ENCODE results near the gene ZSWIM4. TPM values are rescaled to one million over a fixed set of nuclear protein-coding genes. Genes with fewer than 3 reads are reported as not detected.

ZSWIM4 gene
- total RNA-seq, 1 donor = 12.1 TPM

DNA sequence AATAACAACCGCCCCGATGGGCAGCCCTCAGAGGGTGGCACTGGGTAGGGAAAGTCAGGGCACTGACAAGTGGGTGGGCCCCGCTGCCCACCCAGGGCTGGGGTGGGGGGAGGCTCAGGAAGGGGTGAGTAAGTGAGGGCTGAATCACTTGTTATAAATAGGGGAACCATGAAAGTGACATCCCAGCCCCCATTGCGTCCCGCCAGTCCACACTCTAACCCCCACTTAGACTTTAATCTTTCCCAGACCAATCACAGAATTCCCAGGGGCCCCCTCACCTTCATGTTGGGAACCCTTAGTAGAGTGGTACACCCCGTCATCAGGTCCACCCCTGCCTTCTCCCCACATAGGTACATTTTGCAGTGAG lies 44.7 kb downstream of the ZSWIM4 start:
- peak overlapping the region; percentile 91 for H3K4me3 ChIP-seq (ENCODE audit: low read depth, low read length)
- TF ChIP-seq, protein P1, sequence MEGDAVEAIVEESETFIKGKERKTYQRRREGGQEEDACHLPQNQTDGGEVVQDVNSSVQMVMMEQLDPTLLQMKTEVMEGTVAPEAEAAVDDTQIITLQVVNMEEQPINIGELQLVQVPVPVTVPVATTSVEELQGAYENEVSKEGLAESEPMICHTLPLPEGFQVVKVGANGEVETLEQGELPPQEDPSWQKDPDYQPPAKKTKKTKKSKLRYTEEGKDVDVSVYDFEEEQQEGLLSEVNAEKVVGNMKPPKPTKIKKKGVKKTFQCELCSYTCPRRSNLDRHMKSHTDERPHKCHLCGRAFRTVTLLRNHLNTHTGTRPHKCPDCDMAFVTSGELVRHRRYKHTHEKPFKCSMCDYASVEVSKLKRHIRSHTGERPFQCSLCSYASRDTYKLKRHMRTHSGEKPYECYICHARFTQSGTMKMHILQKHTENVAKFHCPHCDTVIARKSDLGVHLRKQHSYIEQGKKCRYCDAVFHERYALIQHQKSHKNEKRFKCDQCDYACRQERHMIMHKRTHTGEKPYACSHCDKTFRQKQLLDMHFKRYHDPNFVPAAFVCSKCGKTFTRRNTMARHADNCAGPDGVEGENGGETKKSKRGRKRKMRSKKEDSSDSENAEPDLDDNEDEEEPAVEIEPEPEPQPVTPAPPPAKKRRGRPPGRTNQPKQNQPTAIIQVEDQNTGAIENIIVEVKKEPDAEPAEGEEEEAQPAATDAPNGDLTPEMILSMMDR (IDR thresholded peaks at IDR 0.05; ENCODE audit: insufficient read depth, low read depth, low read length) = no peak
- DNase-seq (ENCODE audit: low read depth) = no peak

DNA sequence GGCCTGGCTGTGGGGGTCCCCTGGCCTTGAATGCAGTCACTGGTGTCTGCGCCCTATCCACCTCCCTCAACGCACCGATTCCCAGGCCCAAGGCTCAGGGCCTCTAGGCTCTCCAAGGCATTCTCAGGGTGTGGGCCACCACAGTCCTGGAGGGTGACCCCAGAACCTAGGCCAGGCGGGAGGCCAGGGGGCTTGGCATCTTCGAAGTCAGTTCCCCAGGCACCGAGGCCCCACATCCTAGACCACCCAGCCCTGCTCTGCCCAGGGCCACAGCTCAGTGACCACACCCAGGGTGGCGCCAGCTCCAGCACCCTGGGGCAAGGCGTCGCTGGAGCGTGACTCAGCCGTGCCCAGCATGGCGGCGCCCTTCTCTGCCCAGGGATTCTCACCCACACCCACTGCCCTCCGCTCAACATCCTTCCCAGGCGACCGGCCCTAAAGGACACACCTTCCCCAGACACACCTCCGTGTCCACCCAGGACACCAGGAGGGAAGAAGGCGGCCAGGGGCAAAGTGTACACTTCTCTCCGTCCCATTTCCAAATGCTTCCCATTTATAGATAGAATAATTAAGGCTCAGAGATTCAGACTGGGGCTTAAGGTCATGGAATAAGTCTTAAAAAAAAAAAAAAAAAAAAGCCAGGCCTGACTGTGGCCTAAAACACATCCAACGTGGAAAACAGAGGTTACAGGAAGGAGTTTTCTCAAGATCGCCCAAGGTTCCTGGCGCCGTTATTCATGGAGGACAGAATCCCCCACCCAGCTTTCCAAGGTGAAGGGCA lies 45.3 kb downstream of the ZSWIM4 start:
- no peak for DNase-seq (ENCODE audit: low read depth)
- H3K4me3 ChIP-seq (ENCODE audit: low read depth, low read length) = peak overlapping the region; percentile 91
- TF ChIP-seq, protein P1 (IDR thresholded peaks at IDR 0.05; ENCODE audit: insufficient read depth, low read depth, low read length) = no peak

DNA sequence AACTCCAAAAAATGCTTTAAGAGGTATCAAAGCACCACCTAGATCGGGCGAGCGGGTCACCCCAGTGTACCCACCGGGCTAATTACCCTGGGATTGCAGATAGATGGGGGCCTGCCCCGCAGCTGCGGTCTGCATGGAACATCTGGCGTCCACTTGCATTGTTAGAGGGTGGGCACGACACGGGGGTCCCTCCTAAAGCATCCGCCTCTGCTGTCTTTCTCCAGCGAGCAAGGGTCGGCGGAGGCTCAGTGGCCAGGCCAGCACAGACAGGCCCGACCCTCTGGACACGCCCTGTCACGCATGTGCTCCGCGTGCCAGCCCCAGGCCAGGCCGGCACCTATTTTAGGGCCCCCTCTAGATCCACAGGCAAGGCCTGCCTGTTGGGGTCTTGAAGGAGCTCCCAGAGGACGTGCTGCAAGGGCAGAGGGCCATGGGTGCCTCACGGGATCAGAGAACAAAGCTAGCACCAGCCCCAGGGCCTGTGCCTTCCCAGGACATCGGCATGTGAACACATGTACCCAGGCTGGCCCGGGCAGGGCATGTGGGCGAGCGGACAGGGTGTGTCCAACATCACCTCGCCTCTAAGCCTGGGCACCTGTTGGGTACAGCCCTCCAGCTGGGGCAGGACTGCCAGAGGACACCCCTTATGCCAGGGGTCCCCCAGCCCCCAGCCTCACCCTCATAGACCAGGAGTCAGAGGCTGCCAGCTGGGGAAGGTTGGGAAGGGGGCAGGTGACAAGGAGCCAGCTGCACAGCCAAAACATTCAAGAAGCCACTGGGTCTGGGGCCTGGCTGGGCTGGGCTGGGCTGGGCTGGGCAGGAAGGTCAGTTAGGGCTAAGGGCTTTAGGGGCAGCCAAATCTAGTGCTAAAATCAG lies 46.1 kb downstream of the ZSWIM4 start:
- DNase-seq (ENCODE audit: low read depth) = no peak
- TF ChIP-seq, protein P1 (IDR thresholded peaks at IDR 0.05; ENCODE audit: insufficient read depth, low read depth, low read length) = no peak
- H3K4me3 ChIP-seq (ENCODE audit: low read depth, low read length) = peak overlapping the region; percentile 91

DNA sequence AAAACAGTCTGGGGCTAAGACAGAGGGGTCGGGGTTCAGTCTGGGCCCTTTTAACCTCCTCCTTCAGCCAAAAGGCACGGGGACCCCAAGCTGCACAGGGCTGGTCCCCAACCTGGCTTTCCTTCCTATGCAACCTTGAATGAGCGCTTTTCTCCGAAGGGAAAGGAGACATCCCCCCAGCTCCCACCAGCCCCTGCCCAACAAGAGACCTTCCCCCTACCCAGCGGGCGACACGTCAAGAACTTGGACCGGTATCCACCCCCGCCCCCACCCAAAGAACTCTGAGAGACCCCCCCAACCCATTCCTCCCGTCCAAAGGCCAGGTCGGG lies 46.7 kb downstream of the ZSWIM4 start:
- H3K4me3 ChIP-seq (ENCODE audit: low read depth, low read length) = peak overlapping the region; percentile 91
- DNase-seq (ENCODE audit: low read depth) = no peak
- TF ChIP-seq, protein P1 (IDR thresholded peaks at IDR 0.05; ENCODE audit: insufficient read depth, low read depth, low read length) = no peak

DNA sequence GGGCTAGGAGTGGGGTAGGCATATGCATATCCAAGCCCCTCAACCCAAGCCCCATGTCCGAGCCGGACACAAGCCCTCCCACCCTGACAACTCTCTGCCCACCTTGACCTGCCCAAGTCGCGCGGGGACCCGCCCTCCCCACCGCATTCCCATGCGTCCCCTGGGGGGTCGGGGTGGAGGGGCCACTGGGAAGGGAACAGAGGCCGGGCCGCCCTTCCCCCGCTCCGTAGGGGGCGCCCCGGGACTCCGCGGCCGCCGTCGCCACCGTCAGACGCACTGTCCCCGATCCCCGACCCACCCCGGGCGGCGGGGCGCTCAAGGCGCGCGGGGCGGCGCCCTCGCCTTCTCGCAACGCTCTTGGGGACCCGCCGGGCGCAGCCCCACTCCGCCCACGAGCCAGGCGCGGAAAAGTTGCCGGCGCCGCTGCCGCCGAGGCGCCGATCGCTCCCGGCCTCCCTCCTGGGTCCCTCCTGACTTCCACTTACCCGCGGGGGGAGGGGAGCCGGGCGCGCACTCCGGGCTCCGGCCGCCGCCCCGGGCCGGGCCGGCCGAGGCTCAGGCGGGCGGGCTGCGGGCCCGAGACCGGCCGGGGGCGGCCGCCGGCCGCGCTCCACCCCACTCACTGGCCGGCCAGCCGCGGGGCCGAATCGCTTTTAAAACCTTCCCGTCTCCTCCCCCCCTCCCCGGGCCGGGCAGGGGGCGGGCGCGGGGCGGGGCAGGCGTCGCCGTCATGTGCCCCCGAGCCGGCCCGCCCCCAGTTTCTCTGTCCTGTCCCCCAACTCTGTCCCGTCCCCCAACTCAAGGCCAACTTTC lies 47.3 kb downstream of the ZSWIM4 start:
- peak overlapping the region; percentile 91 for H3K4me3 ChIP-seq (ENCODE audit: low read depth, low read length)
- TF ChIP-seq, protein P1 (IDR thresholded peaks at IDR 0.05; ENCODE audit: insufficient read depth, low read depth, low read length) = no peak
- peak; percentile 75 for DNase-seq (ENCODE audit: low read depth)

DNA sequence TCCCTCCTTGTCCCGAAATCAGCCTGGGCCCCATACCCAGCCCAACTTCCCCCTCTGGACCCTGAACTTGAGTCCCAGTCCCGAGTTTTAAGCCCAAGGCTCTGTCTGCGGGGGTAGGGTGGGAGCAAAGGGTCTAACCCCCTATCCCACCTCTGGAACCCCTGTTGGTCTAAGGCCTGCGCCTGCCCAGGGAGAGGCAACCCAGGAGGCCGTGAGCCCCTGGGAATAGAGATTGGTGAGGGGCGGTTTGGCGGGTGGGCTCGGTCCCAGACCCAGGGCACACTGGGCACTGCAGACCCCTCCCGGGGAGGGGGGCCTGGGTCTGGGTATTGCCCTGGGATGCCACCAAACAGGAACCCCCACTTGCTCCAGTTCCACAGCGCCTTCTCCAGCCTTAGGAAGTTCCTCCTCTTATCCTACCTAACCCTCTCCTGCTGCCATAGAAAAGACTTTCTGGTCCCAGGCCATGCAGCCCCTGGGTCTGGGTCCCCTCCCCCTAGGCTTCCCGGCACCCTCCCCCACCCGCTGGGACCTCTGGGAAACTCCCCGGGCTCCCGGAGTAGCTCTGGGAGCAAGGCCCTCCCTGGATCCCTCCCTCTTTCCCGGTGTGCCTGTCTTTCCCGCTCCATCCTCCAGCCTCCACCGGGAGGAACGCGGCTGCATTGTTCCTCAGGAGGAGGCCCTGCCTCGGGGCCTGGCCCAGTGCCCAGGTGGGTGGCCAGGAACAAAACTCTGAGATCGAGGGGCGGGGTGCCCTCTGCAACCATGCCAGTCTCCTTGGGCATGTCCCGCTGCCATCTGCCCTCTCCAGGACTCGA lies 48.1 kb downstream of the ZSWIM4 start:
- no peak for DNase-seq (ENCODE audit: low read depth)
- peak overlapping the region; percentile 62 for H3K4me3 ChIP-seq (ENCODE audit: low read depth, low read length)
- TF ChIP-seq, protein P1 (IDR thresholded peaks at IDR 0.05; ENCODE audit: insufficient read depth, low read depth, low read length) = no peak
